Tibial artery (tissue), 4 donors: ENCODE measurements around the gene HOXD8.

Experiments
- DNase-seq, 2 donors: peaks; one replicate each; pipeline ENCODE4 v3.0.0-alpha.2; 2019
- H3K27ac ChIP-seq, 2 donors: fragments of 200-600 bp; sonication (generic) in 1 of 2; 1 replicate in 1 of 2; 2 replicates in 1 of 2; pipeline ENCODE4 v1.5.1; 2018 to 2019; ENCODE audit warnings: mild to moderate bottlenecking in 1 of 2
- H3K27me3 ChIP-seq, 2 donors: fragments of 200-600 bp; sonication (generic) in 1 of 2; one replicate each; pipeline versions ENCODE4 v1.5.1 to v1.6.0; 2016 to 2019
- H3K36me3 ChIP-seq, 3 donors: fragments of 200-600 bp; sonication (generic) in 2 of 3; one replicate each; pipeline ENCODE4 v1.5.1; 2016 to 2019; ENCODE audit warnings: mild to moderate bottlenecking in 2 of 3
- H3K4me1 ChIP-seq, 4 donors: fragments of 200-600 bp; sonication (generic) in 2 of 4; 1 replicate in 3 of 4; 2 replicates in 1 of 4; pipeline ENCODE4 v1.5.1; 2016 to 2019
- H3K4me3 ChIP-seq, 2 donors: fragments of 200-600 bp; sonication (generic) in 1 of 2; 1 replicate in 1 of 2; 2 replicates in 1 of 2; pipeline ENCODE4 v1.5.1; 2018 to 2019; ENCODE audit warnings: mild to moderate bottlenecking in 2 of 2
- H3K9me3 ChIP-seq, 3 donors: fragments of 200-600 bp; sonication (generic) in 1 of 3; one replicate each; pipeline ENCODE4 v1.5.1; 2016 to 2019
- intact Hi-C: fragments of 100-400 bp; cut with DNase I; formaldehyde crosslinking; loops from one replicate; pipeline ENCODE4 v1.15.0; 2023; ENCODE audit warnings: low total_unique reads
- TF ChIP-seq, protein P1 (sequence below), 2 experiments: fragments of 200-600 bp in 1 of 2; fragments of 450-650 bp in 1 of 2; IDR thresholded peaks; one replicate each; pipeline ENCODE4 v1.5.1; 2017 to 2019; ENCODE audit warnings: antibody characterized with exemption in 2 of 2, mild to moderate bottlenecking in 1 of 2, moderate library complexity in 1 of 2

HOXD8 gene

DNA sequence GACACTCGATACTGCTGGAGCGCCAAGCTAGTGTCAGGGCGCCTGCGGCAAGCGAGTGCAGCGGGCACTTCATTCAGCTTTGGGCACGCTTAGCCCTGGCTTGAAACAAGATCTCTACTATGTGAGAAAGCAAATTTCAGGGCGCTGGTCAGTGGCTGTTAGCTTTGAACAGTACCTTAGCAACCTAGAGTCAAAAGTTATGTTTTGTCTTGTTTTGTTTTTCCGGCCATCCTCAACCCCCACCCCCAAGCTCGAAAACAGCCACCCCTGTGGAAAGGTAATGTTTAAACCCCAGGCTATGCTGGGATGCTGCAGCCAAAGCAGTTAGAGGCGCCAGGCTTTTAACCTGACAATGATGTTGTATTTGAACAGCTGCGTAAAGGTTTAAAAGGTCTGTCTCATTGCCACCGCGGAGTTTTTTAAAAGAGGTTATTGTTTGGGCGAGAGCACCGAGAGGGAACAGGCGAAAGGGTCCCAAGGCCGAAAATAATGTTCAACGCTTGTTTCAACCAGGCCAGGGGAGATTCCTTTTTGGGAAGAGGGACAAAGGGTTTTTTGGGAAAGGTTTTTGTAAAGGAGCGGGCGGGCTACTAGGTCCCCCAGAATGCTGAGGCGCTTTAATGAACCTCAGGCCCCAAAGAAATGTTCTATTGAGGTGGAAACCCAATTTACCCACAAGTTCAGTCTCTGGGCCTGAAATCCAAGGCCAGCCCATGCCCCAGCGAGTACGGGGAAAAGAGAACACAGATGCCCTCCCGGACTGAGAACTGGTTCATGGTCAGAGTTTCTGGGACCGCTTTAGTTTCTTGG, 15.2 kb upstream of the HOXD8 start:
- peaks cover 10 to 100% of the 10 kb centered on the region in 2 donors for H3K27me3 ChIP-seq
- no peak overlapping the region for H3K27ac ChIP-seq
- DNase-seq = no peak
- H3K36me3 ChIP-seq = no peaks in the 10 kb centered on the region
- intact Hi-C loops = loop anchor here (10.0 kb wide), 1 partner anchor 1030 kb away; no protein-coding TSS in a partner anchor
- H3K9me3 ChIP-seq = no peaks in the 10 kb centered on the region
- peaks cover 0 to 11% (median 7%) of the 10 kb centered on the region in 4 donors for H3K4me1 ChIP-seq
- TF ChIP-seq, protein P1, sequence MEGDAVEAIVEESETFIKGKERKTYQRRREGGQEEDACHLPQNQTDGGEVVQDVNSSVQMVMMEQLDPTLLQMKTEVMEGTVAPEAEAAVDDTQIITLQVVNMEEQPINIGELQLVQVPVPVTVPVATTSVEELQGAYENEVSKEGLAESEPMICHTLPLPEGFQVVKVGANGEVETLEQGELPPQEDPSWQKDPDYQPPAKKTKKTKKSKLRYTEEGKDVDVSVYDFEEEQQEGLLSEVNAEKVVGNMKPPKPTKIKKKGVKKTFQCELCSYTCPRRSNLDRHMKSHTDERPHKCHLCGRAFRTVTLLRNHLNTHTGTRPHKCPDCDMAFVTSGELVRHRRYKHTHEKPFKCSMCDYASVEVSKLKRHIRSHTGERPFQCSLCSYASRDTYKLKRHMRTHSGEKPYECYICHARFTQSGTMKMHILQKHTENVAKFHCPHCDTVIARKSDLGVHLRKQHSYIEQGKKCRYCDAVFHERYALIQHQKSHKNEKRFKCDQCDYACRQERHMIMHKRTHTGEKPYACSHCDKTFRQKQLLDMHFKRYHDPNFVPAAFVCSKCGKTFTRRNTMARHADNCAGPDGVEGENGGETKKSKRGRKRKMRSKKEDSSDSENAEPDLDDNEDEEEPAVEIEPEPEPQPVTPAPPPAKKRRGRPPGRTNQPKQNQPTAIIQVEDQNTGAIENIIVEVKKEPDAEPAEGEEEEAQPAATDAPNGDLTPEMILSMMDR (IDR thresholded peaks at IDR 0.05) = no peak
- H3K4me3 ChIP-seq = no peak overlapping the region

GRCh38 chr2:176114930-176115625, 14.4 kb upstream of the HOXD8 start:
- Histone ChIP-seq H3K4me3 (no peak overlapping the region), H3K36me3 (no peaks in the 10 kb centered on the region), H3K4me1 (peaks cover 0 to 11% (median 7%) of the 10 kb centered on the region in 4 donors), H3K27ac (no peak overlapping the region), H3K27me3 (peaks cover 10 to 100% of the 10 kb centered on the region in 2 donors), H3K9me3 (no peaks in the 10 kb centered on the region)
- intact Hi-C loops = loop anchor here (10.0 kb wide), 1 partner anchor 1030 kb away; no protein-coding TSS in a partner anchor
- no peak for DNase-seq
- TF ChIP-seq, protein P1 (IDR thresholded peaks at IDR 0.05) = no peak

DNA sequence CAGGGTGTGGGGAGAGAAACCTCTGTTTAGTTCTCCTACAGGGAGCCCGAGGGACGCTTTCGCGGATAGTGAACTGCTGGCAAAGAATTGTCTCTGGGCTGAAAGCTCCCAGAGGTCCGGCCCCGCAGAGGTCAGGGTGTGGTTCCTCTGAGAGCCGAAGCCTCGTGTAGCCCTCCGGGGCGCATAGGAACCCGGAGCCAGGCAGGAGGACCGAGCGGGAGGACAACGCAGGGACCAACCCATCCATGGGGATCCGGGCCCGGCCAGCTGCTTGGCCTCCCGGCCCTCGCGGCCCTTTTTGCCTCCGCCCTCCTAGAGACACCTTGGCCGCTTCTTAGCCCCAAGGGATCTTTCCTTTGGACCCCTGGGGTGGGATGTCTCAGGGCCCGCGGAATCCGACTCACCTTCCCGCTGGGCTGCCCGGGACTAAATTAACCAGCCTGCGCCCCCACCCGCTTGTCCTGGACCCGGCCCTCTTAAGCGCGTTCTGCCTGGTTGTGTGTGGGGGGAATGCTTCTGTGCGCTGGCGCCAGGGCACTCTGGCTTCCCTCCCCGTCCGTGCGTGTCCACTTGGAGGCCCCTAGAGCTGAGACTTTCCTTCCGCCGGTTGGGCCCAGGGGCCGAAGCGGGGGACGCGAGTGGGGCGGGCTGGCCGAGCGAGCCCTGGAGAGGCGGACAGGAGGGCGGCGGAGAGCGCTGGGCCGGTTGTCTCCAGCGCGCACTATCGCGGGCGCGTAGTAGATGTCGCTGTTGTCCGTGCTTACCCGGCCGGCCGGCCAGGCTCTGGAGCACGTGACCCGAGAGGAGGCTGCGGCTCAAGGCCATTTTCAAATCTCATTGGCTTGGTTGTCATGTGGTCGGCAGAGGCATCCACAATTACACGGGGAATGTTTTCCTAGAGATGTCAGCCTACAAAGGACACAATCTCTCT, 13.4 kb upstream of the HOXD8 start, which contains the start of gene HOXD10:
Gene HOXD10 (plus strand): TSS at position 896 of the 931 bp plus-strand sequence. CDS start 56 bp downstream, outside the sequence.
- TF ChIP-seq, protein P1 (IDR thresholded peaks at IDR 0.05) = peak; percentile 10 to 23
- intact Hi-C loops = loop anchor here (10.0 kb wide), 1 partner anchor 1029 kb away; no protein-coding TSS in a partner anchor
- H3K36me3 ChIP-seq = no peaks in the 10 kb centered on the region
- peaks cover 0 to 11% (median 7%) of the 10 kb centered on the region in 4 donors for H3K4me1 ChIP-seq
- no peak within 1 kb of the TSS for H3K27ac ChIP-seq
- H3K9me3 ChIP-seq = no peaks in the 10 kb centered on the region
- no peak for DNase-seq
- H3K4me3 ChIP-seq = peak within 1 kb of the TSS in 1 of 2 donors; percentile 12
- peaks cover 10 to 100% of the 10 kb centered on the region in 2 donors for H3K27me3 ChIP-seq

GRCh38 chr2:176117162-176117822, 12.2 kb upstream of the HOXD8 start:
- intact Hi-C loops = loop anchor here (10.0 kb wide), 1 partner anchor 1028 kb away; no protein-coding TSS in a partner anchor
- H3K9me3 ChIP-seq = no peaks in the 10 kb centered on the region
- peaks cover 0 to 18% (median 13%) of the 10 kb centered on the region in 4 donors for H3K4me1 ChIP-seq
- peaks cover 14 to 100% of the 10 kb centered on the region in 2 donors for H3K27me3 ChIP-seq
- no peak for DNase-seq
- TF ChIP-seq, protein P1 (IDR thresholded peaks at IDR 0.05) = no peak
- H3K4me3 ChIP-seq = no peak overlapping the region
- no peaks in the 10 kb centered on the region for H3K36me3 ChIP-seq
- H3K27ac ChIP-seq = no peak overlapping the region
